ENCODE results near the gene FOSL2. TPM values are rescaled to one million over a fixed set of nuclear protein-coding genes. Genes with fewer than 3 reads are reported as not detected.
A peak's percentile ranks its signal among the peaks of the same experiment; 100 is the strongest.

FOSL2 gene
- total RNA-seq: 10 to 100 TPM; 13.3 to 39.1 (median 27.5) TPM
- 10 to 100 TPM; 10.0 to 11.9 TPM for polyA plus RNA-seq

DNA sequence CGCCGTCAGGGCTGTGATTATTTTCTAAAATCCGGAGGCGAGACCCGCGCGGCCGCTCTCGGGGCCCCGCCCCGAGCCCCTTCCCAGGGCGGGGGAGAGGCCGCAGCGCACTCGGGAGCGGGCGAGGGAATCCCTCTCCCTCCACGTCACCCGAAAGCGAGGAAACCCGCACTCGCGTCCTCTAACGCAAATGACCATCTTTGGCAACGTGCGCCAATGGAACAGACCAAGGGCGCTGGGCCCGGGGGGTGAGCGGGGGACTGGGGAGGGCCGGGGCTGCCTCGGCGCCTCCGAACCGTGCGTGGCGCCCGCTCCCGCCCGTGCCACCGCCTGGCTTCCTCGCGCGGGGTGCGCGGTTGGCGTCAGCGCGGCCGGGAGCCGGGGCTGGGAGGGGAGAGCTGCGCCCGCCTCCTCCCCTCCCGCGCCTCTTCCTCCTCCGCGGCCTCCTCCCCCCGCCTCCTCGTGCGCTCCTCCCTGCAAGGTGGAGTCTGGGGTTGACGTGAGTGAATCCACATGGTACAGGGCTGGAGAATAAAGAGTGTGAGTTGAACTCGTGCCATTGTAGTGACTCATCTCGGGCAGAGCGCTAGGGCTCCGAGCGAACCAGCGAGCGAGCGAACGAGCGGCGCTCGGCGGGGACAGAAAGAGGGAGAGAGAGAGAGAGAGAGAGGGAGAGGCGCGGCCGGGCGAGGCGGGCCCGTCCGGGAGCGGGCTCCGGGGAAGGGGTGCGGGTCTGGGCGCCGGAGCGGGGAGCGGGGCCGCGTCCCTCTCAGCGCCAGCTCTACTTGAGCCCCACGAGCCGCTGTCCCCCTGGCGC lies at the start of gene FOSL2:
Gene FOSL2, plus strand, starts transcription at position 562 of the 817 bp plus-strand sequence. CDS start 863 bp downstream, outside the sequence.
- Histone ChIP-seq H3K27ac (peak within 1 kb of the TSS; percentile 94 to 100 (median 100)), H3K4me3 (peak within 1 kb of the TSS; percentile 66 to 87 (median 77)), H3K36me3 (no peaks in the 10 kb centered on the region), H3K4me1 (peaks cover 0 to 17% (median 13%) of the 10 kb centered on the region in 3 donors), H3K27me3 (no peaks in the 10 kb centered on the region), H3K9me3 (no peaks in the 10 kb centered on the region)
- 0% methylated on average over 60 to 93 of the region's 93 CpGs for WGBS, 2 donors
- FAIRE-seq: no peak
- TF ChIP-seq, protein P1, sequence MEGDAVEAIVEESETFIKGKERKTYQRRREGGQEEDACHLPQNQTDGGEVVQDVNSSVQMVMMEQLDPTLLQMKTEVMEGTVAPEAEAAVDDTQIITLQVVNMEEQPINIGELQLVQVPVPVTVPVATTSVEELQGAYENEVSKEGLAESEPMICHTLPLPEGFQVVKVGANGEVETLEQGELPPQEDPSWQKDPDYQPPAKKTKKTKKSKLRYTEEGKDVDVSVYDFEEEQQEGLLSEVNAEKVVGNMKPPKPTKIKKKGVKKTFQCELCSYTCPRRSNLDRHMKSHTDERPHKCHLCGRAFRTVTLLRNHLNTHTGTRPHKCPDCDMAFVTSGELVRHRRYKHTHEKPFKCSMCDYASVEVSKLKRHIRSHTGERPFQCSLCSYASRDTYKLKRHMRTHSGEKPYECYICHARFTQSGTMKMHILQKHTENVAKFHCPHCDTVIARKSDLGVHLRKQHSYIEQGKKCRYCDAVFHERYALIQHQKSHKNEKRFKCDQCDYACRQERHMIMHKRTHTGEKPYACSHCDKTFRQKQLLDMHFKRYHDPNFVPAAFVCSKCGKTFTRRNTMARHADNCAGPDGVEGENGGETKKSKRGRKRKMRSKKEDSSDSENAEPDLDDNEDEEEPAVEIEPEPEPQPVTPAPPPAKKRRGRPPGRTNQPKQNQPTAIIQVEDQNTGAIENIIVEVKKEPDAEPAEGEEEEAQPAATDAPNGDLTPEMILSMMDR (IDR thresholded peaks at IDR 0.05): no peak
- peak; percentile 61 to 77 (median 68) for ATAC-seq
- intact Hi-C loops (cut with DNase I): no loop called here
- peak; percentile 94 to 99 (median 96) for DNase-seq

DNA sequence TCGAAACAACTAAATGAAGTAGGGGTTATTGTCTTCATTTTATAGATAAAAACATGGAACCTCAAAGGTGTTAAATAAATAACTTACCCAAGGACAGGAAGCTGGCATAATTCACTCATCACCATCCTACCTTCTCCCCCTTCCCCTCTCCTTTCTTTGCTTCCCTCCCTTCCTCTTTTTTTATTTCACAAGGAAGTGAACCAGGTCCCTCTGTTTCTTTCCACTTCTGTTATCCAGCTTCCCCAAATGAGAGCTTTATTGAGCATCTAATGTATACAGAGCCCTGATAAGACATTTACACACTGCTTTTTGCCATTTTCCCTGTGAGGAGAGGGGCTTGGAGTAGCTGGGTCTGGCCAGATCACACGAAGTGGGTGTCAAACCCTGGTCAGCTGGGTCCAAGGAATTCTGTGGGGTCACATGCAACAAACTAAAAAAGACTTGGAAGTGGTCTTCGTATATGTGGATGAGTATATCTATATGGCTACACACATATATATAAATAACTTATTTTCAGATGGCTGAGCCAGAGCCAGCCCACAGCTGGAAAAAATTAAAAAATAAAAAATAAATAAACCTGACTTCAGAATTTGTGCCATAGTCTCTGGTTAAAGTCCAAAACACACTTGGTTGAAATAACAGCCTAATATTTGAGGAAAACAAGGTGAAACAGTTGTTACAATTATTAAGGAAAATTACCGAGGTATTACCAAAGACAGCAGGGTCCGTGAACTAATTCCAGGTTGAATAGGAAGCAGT lies 49.3 kb upstream of the FOSL2 start:
- TF ChIP-seq, protein P1 (IDR thresholded peaks at IDR 0.05): no peak
- ATAC-seq (no peak), FAIRE-seq (no peak), DNase-seq (no peak)
- Histone ChIP-seq H3K27ac (peak overlapping the region in 1 of 4 donors; percentile 24), H3K27me3 (no peaks in the 10 kb centered on the region), H3K4me1 (peaks cover 7 to 28% (median 25%) of the 10 kb centered on the region in 3 donors), H3K9me3 (no peaks in the 10 kb centered on the region), H3K36me3 (no peaks in the 10 kb centered on the region), H3K4me3 (no peak overlapping the region)
- intact Hi-C loops (cut with DNase I): no loop called here
- 70 to 71% methylated on average over 5 of the region's 5 CpGs for WGBS, 2 donors

DNA sequence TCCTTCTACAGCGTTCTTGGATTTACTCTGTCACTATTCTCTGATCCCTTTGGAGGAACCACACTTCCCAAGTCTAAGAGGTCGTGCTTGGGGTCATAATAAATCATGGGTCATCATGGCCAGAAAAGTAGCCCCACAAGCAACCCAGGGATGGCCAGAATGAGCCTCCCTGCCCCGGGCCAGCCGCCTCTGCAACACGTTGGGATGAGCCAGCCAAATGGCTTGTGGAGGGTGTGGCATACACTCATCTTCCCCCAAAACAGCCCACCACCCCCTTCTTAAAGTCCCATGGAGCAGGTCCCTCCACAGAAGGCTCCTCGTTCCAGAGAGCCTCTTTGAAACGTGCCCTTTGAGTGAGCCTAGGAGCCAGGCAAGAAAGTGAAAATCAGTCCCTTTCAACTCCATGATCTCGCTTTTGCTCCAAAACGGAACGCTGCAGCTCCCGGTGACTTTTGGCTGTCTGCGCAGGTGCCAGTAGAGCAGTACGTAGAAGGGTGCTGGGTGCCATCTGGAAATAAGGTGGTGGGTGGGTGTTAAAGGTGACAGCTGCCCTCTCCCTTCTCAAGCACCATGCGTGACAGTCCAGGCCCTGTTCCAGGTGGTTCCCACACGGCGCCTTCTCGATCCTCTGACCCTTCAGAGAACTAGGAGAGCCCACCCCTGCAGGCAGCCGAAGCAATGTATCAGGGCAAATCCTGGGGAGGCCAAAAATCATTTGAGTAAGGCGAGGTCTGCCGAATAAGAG lies 48.5 kb upstream of the FOSL2 start:
- no peaks in the 10 kb centered on the region for H3K36me3 ChIP-seq
- no peak overlapping the region for H3K27ac ChIP-seq
- no peaks in the 10 kb centered on the region for H3K27me3 ChIP-seq
- 90 to 92% methylated on average over 20 of the region's 20 CpGs for WGBS, 2 donors
- ATAC-seq (no peak), DNase-seq (peak in 1 of 6 donors; percentile 28), FAIRE-seq (no peak)
- intact Hi-C loops (cut with DNase I): no loop called here
- no peak overlapping the region for H3K4me3 ChIP-seq
- peaks cover 7 to 28% (median 25%) of the 10 kb centered on the region in 3 donors for H3K4me1 ChIP-seq
- TF ChIP-seq, protein P1 (IDR thresholded peaks at IDR 0.05): no peak
- H3K9me3 ChIP-seq: no peaks in the 10 kb centered on the region

DNA sequence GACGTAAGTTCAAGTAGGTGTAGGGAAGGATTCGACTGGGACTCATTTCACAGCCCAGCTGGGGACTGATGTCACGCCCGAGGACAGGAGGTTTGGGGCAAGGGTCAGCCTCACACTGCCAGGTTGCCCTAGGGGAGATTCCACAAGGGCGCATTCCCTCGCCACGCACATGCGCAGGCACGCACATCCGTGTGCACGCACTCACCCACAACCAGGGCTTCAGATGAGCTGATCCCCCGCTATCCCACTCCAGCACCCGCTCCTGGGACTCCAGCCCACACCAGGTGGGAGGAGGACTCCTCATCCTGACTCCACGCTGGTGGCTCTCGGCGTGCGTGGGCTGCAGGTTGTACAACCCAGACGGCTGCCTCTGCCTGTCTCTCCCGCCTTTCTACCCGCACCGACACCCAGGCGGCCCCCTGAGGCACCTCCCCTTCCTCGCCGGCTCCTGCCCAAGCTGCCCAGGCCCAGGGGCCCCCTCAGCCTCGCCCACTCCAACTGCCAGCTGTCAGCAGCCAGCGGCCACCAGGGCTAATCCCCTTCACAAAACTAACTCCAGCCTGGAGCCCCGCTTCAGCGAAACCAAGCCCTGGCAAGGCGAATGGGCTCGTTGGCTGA lies 47.8 kb upstream of the FOSL2 start:
- TF ChIP-seq, protein P1 (IDR thresholded peaks at IDR 0.05): no peak
- Histone ChIP-seq H3K27me3 (no peaks in the 10 kb centered on the region), H3K4me3 (no peak overlapping the region), H3K27ac (no peak overlapping the region), H3K9me3 (no peaks in the 10 kb centered on the region), H3K4me1 (peaks cover 7 to 28% (median 25%) of the 10 kb centered on the region in 3 donors), H3K36me3 (no peaks in the 10 kb centered on the region)
- FAIRE-seq (no peak), ATAC-seq (no peak), DNase-seq (peak in 1 of 6 donors; percentile 57)
- intact Hi-C loops (cut with DNase I): no loop called here
- WGBS, 2 donors: 92 to 93% methylated on average over 30 of the region's 30 CpGs

Measured in pancreas (tissue), 10 donors.